ENCODE data around the gene CADPS2.

CADPS2 gene

GRCh38 chr7:122457969-122458368 is 428.3 kb downstream of the CADPS2 start:
- DNase-seq (ENCODE audit: extremely low read depth, low read depth) = no peak
- TF ChIP-seq, protein P1, sequence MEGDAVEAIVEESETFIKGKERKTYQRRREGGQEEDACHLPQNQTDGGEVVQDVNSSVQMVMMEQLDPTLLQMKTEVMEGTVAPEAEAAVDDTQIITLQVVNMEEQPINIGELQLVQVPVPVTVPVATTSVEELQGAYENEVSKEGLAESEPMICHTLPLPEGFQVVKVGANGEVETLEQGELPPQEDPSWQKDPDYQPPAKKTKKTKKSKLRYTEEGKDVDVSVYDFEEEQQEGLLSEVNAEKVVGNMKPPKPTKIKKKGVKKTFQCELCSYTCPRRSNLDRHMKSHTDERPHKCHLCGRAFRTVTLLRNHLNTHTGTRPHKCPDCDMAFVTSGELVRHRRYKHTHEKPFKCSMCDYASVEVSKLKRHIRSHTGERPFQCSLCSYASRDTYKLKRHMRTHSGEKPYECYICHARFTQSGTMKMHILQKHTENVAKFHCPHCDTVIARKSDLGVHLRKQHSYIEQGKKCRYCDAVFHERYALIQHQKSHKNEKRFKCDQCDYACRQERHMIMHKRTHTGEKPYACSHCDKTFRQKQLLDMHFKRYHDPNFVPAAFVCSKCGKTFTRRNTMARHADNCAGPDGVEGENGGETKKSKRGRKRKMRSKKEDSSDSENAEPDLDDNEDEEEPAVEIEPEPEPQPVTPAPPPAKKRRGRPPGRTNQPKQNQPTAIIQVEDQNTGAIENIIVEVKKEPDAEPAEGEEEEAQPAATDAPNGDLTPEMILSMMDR (IDR thresholded peaks at IDR 0.05; ENCODE audit: low read depth, low read length) = no peak

GRCh38 chr7:122457325-122457724 is 428.9 kb downstream of the CADPS2 start:
- TF ChIP-seq, protein P1 (IDR thresholded peaks at IDR 0.05; ENCODE audit: low read depth, low read length) = no peak
- DNase-seq (ENCODE audit: extremely low read depth, low read depth) = no peak

GRCh38 chr7:122454776-122455507 is 431.3 kb downstream of the CADPS2 start:
- no peak for DNase-seq (ENCODE audit: extremely low read depth, low read depth)
- TF ChIP-seq, protein P1 (IDR thresholded peaks at IDR 0.05; ENCODE audit: low read depth, low read length) = no peak

DNA sequence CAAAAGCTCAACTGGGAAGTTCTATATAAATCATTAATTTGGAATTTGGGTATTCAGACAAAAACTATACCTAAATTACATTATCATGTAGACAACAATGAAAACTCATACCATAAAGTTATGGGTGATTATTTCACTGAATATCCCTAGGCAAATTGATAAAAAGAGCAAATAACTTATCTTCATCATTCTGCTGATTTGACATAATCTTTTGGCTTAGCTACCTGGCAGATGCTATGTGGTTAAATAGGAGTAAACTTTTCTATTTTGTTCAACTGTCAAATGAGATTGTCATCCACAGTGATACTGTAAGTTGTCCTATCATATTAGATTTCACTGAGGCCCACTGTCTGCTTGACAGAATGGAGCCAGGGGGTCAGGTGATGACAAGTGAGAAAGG is 432.8 kb downstream of the CADPS2 start:
- TF ChIP-seq, protein P1 (IDR thresholded peaks at IDR 0.05; ENCODE audit: low read depth, low read length) = no peak
- no peak for DNase-seq (ENCODE audit: extremely low read depth, low read depth)

DNA sequence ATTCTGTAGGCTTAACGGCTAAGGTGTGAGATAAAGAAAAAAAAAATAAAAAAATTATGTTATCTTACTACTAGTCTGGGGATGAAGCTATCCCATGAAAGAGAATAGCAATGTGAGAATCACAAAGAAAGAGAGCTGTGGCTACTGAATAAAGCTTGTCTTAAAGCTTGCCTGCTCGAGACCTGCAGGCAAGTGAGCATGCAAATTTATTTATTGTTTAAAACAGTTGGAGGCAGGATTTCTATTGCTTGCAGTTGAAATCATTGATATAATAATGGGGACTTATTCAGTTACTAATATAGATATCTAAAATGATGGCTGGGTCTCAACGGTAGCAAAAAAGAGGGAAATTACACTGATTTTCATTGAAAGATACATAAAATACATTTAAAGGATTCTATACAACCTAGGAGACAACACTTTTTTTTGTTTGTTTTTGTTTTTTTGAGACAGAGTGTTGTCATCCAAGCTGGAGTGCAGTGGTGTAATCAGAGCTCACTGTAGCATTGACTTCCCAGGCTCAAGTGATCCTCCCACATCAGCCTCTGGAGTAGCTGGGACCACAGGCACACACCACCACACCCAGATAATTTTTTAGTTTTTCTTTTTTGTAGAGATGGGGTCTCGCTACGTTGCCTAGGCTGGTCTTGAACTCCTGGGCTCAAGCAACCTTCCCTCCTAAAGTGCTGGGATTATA is 437.2 kb downstream of the CADPS2 start:
- TF ChIP-seq, protein P1 (IDR thresholded peaks at IDR 0.05; ENCODE audit: low read depth, low read length) = no peak
- no peak for DNase-seq (ENCODE audit: extremely low read depth, low read depth)

DNA sequence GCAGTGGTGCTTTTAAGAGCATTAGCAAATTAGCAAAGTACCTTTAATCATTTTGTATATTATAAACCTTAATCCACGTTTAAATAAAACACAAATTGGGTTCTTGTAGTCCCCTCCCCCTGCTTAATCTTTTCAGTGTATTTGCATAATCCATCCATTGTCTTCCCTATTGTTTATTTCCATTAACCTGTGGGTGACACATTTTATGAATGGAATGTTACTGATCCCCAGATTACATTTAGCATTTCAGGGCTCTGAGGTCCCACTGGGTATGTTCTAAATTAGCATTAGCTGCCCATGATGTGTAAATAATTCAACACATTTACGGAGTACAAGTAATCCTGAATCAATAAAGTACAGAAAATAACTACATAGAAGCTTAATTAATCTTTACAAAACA is 443.3 kb downstream of the CADPS2 start:
- TF ChIP-seq, protein P1 (IDR thresholded peaks at IDR 0.05; ENCODE audit: low read depth, low read length) = no peak
- no peak for DNase-seq (ENCODE audit: extremely low read depth, low read depth)

DNA sequence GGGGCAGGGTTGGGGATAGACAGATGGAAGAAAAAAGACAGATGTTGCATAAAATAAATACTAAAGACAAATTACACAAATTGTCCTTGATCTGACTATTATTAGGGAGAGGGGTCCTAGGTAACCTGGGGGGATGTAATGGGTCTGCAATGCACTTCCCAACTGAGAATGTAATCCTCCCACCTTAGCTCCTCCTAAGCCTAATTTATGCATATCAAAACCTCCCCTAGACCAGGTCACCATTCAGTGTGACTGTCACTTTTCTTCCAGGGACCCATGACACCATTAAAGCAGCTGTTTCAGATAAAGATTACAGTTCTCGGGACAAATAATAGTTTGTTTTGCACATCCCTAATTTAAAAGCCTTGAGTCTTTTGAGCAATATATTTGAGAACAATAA is 447.8 kb downstream of the CADPS2 start:
- TF ChIP-seq, protein P1 (IDR thresholded peaks at IDR 0.05; ENCODE audit: low read depth, low read length) = no peak
- no peak for DNase-seq (ENCODE audit: extremely low read depth, low read depth)

Data from AG09319 (cell line).